Measurements from ENCODE around the gene OR2C1.
A peak's percentile ranks its signal among the peaks of the same experiment; 100 is the strongest.

The OR2C1 gene

GRCh38 chr16:3355589-3355988 lies at the start of gene OR2C1:
Gene OR2C1 (plus strand): TSS chr16:3355889. CDS start chr16:3355941, 52 bp downstream.
- DNase-seq (ENCODE audit: low read depth in 2 of 2) = no peak

GRCh38 chr16:3306078-3306477 lies 49.6 kb upstream of the OR2C1 start:
- no peak for DNase-seq (ENCODE audit: low read depth in 2 of 2)

DNA sequence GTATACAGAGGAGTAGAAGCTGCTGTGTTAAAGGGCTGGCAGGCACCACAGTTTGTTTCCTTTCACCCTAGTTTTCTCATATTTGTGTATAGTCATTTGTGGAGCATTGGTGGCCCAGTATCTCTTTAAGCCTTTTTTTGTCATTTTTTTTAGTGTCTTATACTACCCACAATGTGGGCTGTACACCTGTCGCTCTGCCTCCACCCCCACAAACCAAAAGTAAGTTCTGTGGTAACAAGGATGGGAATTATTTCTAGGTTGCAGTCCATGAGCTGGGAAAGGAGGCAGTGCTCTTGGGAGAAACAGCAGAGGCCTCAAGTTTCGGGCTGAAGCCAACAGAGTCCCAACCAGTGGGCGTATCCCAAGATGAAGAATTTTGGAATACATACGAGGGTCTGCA lies 44.2 kb upstream of the OR2C1 start:
- DNase-seq (ENCODE audit: low read depth in 2 of 2) = no peak

GRCh38 chr16:3317315-3317999 lies 38.2 kb upstream of the OR2C1 start:
- no peak for DNase-seq (ENCODE audit: low read depth in 2 of 2)

GRCh38 chr16:3321816-3322215 lies 33.9 kb upstream of the OR2C1 start:
- DNase-seq (ENCODE audit: low read depth in 2 of 2) = no peak

DNA sequence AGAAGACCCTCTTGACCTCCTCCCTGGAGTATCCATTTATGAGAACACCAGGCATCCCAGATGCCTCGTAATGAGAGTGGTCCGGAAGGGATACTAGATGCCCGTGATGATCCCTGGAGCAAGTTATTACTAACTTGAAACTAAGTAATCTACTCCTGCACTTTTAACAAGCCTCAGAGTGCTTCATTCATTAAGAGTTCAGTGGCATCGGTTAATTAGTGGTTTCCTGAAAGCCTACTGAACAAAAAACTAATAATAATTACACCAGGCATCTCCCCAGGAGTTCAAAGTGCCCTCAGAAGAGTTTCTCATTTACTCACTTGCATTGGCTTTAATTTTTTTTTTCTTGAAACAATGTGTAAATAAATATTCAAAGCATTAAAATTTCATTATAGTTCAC lies 28.2 kb upstream of the OR2C1 start:
- DNase-seq (ENCODE audit: low read depth in 2 of 2) = no peak

DNA sequence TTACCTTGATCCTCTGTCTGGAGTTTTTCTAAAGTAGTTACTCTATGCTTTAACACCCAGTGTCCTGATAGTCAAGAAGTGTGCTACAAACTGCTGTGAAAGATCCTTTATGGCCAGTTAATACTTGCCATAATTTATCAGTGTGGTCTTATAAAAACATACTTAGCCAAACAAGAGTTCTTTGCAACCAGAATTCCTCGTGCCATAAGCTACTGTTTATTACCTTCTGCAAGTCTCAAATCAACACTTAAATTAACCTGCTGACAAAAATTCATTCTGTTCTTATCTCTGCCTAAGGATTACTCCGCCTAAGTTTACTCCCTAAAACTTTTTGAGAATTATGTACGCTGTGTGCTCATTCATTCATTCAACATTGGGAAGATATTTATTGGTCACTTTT lies 27.6 kb upstream of the OR2C1 start:
- no peak for DNase-seq (ENCODE audit: low read depth in 2 of 2)

GRCh38 chr16:3328643-3329042 lies 27.0 kb upstream of the OR2C1 start:
- DNase-seq (ENCODE audit: low read depth in 2 of 2) = no peak

GRCh38 chr16:3346041-3346440 lies 9.6 kb upstream of the OR2C1 start:
- no peak for DNase-seq (ENCODE audit: low read depth in 2 of 2)

- DNase-seq (ENCODE audit: low read depth in 2 of 2) = no peak
Measured at GRCh38 chr16:3347586-3347985, 8.1 kb upstream of the OR2C1 start.

GRCh38 chr16:3348547-3349167 lies 7.0 kb upstream of the OR2C1 start:
- DNase-seq (ENCODE audit: low read depth in 2 of 2) = no peak

DNA sequence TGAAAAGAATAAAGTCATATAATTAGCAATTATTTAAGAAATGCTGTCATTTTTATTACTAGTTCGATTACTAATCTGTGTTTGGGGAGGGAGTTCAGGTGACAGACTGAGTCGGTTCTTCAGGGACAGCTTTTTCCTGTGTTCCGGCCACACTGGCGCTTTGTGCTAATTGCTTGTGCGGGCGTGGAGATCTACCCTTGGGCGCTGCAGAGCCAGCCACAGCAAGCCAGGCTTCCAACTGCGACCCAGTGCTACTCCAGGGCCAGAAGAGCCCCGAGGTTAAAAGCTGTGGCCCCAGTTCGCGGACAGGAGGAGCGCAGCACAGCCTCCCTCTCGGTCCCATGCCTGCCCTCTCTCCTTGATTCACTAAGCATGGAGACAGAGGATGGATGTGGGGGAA lies 6.5 kb upstream of the OR2C1 start:
- no peak for DNase-seq (ENCODE audit: low read depth in 2 of 2)

DNA sequence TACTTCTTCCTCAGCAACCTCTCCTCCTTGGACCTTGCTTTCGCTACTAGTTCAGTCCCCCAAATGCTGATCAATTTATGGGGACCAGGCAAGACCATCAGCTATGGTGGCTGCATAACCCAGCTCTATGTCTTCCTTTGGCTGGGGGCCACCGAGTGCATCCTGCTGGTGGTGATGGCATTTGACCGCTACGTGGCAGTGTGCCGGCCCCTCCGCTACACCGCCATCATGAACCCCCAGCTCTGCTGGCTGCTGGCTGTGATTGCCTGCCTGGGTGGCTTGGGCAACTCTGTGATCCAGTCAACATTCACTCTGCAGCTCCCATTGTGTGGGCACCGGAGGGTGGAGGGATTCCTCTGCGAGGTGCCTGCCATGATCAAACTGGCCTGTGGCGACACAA lies 429 bp downstream of the OR2C1 start:
- DNase-seq (ENCODE audit: low read depth in 2 of 2) = no peak

DNA sequence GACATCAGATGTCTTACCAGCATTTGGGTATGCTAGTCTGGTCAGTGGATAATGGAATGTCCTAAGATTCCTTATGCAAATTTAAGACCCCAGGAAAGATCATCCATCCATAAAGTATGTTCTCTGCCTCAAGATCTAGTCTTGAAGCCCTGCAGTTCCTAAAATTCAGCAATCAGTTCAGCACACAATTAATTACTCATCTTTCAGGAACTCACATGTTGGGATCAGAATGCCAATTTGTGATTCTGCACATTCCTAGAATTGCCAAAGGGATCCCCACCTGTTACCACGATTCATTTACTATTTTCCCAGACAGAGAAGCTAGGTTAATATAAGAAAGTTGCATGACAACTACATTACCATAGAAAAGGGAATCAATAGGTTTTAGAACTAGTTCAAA lies 3.2 kb downstream of the OR2C1 start:
- no peak for DNase-seq (ENCODE audit: low read depth in 2 of 2)

DNA sequence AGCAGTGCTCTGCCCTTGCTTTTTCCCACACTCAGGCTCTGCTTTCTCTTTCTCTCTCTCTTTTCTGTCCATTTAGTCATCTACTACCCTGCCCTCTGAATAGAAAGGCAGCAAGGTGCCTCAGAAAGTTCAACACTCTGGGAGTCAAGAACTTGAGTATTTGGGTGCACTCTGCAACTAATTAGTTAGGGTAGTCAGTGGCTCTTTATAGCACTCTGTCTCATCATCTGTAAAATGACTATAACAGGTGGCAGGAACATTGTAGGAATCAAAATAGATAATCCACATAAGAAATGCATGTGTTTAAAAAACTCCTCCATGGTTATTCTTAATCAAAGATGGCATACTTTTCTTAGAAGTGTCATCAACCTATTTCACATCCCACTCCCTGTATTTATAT lies 7.2 kb downstream of the OR2C1 start:
- no peak for DNase-seq (ENCODE audit: low read depth in 2 of 2)

DNA sequence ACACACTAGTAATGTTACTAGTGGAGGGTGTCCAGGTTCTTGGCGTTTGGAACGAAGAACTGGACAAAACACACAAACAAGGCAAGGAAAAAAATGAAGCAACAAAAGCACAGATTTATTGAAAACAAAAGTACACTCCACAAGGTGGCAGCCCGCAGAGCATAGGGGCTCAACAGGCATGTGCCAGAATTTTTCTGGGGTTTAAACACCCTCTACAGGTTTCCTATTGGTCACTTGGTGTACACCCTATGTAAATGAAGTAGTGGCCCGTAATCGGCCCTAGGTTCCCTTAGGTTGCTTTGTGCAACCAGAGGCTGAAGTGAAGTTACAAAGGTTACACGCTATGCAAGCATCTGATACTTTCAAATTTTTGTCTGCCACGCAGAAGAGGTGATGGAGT lies 8.1 kb downstream of the OR2C1 start:
- no peak for DNase-seq (ENCODE audit: low read depth in 2 of 2)

DNA sequence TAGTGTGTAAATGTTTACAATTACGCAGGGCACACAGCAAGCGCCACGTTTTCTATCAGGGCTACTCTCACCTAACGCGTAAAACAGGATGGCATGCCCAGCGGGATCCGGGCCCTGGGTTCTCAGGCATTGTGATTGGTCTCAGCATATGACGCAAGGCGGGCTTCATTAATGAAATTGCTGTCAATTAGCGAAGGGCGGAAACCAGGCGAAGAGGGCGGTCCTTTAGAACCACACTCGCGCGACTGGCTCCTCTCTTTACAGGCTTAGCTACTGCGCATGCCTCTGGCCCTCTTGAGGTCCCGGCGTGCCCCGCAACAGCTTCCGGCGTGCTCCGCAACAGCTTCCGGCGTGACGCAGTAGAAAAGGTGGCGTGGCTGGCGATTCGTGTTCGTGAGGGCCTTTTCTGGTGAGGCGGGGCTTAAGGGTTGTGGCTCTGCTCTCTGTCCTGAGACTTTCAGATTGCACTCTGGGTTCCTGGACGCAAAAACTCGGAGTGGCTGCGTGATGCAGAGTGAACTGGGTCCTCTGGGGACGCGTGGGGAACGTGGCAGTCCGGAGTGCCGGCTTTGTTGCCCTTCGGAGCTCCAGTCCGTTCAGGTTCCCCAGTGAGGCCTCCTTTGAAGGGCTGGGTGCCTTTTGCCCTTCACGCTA lies 9.2 kb downstream of the OR2C1 start:
- peak; percentile 80 to 84 for DNase-seq (ENCODE audit: low read depth in 2 of 2)

DNA sequence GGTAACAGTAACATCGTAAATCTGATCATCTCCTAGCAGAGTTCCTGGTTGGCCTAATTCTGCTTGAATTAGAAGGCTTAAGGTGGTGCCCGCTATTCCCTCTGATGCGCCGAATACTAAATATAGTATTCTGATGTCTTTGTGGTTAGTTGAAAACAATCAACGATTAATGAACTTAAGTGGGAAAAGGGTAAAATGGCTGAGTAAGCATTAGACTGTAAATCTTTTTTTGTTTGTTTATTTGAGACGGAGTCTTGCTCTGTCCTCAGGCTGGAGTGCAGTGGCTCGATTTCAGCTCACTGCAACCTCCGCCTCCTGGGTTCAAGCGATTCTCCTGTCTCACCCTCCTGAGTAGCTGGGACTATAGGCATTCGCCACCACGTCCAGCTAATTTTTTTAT lies 13.4 kb downstream of the OR2C1 start:
- DNase-seq (ENCODE audit: low read depth in 2 of 2) = no peak

DNA sequence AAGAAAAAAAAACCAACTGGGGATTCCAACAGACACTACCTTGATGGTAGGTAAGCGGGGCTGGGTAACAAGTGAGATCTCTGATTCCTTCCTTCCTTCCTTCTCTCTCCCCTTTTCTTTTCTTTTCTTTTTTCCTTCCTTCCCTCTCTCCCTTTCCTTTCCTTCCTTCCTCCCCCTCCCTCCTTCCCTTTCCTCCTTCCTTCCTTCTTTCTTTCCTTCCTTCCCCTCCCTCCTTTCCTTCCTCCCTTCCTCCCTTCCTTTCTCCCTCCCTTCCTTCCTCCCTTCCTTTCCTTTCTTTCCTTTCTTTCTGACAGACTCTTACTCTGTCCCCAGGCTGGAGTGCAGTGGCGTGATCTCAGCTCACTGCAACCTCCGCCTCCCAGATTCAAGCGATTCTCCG lies 20.0 kb downstream of the OR2C1 start:
- DNase-seq (ENCODE audit: low read depth in 2 of 2) = no peak

- no peak for DNase-seq (ENCODE audit: low read depth in 2 of 2)
Measured at GRCh38 chr16:3377917-3378316, 22.2 kb downstream of the OR2C1 start.

DNA sequence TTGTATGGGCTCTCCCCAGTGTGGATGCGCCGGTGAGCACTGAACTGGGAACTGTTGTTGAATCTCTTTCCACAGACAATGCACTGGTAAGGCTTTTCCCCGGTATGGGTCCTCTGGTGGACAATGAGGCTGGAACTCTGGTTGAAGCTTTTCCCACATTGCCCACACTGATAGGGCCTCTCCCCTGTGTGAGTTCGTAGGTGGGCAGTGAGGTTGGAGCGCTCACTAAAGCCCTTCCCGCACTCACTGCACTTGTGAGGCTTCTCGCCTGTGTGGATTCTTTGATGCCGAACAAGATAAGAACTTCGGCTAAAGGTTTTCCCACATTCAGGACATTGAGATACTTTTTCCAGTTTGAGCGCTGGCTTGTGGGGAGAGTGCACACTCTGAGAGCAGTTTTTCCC lies 27.4 kb downstream of the OR2C1 start:
- no peak for DNase-seq (ENCODE audit: low read depth in 2 of 2)

DNA sequence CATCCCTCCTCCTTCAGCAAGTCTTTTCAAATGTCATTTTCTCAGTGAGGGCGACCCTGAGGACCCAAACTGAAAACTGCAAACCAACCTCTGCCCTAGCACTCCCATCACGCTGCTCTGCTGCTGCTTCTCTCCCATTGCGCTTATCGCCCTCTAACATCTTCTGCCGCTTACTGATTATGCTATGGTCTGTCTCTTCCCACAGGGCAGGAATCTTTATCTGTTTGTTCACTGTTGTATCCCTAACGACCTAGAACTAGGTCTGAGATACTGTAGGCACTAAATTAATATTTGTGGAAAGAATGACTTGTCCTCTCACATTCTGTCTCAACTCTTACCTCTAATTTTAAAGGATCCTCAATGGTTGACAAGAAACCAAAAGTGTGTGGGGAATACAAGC lies 32.6 kb downstream of the OR2C1 start:
- no peak for DNase-seq (ENCODE audit: low read depth in 2 of 2)

- DNase-seq (ENCODE audit: low read depth in 2 of 2) = no peak
Measured at GRCh38 chr16:3389663-3390338, 34.1 kb downstream of the OR2C1 start.
